Glomerular visceral epithelial cell (primary cell): ENCODE measurements around the gene MCOLN1.
"Not testable (repeated sequence)": the region's sequence is repeated elsewhere in the genome, so short reads cannot be mapped to it uniquely, and the experiment has no call there.

Experiments
- DNase-seq: peaks from one replicate; pipeline ENCODE4 v3.0.0-alpha.2; 2016; ENCODE audit errors: extremely low spot score

Gene MCOLN1

DNA sequence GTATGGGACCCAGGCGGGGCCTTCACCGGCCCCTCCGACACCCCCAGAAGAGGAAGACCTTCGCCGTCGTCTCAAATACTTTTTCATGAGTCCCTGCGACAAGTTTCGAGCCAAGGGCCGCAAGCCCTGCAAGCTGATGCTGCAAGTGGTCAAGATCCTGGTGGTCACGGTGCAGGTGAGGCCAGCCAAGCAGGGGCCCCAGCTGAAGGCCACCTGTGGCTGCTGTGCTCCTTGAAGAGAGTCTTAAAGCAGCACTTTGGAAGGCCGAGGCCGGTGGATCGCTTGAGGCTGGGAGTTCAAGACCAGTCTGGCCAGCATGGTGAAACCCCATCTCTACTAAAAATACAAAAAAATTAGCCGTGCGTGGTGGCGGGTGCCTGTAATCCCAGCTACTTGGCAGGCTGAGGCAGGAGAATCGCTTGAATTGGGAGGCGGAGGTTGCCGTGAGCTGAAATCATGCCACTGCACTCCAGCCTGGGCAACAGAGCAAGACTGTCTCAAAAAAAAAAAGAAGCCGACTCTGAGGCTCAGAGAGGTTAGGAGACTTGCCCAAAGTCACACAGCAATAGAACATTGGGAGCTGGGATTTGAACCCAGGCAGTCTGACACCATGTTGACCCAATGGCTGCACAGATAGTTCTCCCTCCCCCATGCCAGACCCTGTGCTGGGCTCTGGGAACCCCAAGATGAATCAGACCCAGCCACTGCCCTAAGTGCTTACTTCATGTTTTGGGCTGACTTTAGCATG is 2.7 kb downstream of the MCOLN1 start:
- no peak for DNase-seq

DNA sequence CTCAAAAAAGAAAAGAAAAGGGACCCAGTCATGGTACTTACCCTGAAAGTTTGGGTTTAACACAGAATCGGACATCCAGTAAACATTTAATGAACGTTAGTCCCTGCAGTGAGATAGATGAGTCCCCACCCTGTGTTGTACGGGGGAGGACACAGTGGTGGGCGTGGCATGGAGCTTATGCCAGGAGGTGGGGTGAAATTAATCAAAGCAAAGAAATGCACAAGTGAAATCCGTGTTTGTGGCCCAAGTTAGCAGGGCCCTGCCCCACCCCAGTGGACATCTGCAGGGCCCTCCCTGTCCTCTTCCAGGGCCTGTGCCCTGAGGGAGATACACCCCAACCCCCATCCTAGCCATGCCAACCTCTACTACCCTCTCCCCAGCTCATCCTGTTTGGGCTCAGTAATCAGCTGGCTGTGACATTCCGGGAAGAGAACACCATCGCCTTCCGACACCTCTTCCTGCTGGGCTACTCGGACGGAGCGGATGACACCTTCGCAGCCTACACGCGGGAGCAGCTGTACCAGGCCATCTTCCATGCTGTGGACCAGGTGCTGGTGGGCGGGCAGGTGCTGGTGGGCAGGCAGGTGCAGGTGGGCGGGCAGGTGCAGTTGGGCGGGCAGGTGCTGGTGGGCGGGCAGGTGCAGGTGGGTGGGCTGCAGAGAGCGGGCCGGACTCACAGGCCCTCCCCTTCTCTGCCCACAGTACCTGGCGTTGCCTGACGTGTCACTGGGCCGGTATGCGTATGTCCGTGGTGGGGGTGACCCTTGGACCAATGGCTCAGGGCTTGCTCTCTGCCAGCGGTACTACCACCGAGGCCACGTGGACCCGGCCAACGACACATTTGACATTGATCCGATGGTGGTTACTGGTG is 3.9 kb downstream of the MCOLN1 start:
- DNase-seq: no peak

GRCh38 chr19:7527516-7528191 is 5.2 kb downstream of the MCOLN1 start:
- no peak for DNase-seq

DNA sequence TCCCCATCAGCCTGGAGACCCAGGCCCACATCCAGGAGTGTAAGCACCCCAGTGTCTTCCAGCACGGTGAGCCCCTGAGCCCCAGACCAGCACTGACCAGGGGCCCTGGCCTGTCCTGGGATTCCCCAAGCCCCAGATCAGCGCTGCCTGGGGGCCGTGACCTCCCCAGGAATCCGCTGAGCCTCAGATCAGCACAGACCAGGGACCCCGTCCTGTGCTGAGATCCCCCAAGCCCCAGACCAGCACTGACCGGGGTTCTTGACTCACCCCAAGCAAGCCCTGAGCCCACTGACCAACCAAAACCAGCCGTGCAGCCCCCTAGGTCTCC is 5.7 kb downstream of the MCOLN1 start:
- no peak for DNase-seq

GRCh38 chr19:7528522-7529245 is 6.3 kb downstream of the MCOLN1 start:
- no peak for DNase-seq

GRCh38 chr19:7529246-7529600 is 6.8 kb downstream of the MCOLN1 start:
- DNase-seq: no peak

- no peak for DNase-seq
These were observed 7.4 kb downstream of the MCOLN1 start for GRCh38 chr19:7529610-7530490.

DNA sequence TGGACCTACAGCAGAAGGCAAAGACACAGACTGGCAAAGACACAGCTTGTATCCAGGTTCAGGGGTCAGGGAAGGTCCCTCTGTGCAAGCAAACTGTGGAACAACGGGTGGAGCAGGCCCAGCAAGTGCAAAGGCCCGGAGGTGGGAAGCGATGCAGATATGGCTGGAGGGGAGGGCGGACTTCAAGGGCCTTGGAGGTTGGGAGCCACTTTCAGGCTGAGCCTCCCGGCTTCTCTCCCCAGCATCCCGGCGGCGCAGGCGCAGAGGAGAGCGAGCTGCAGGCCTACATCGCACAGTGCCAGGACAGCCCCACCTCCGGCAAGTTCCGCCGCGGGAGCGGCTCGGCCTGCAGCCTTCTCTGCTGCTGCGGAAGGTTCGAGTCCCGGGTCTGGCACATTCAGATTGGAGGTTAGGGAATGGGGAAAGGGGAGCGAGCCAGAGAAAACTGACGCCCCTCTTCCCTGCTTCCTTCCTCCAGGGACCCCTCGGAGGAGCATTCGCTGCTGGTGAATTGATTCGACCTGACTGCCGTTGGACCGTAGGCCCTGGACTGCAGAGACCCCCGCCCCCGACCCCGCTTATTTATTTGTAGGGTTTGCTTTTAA is 11.0 kb downstream of the MCOLN1 start:
- no peak for DNase-seq

- peak; percentile 87 for DNase-seq
These were observed 11.6 kb downstream of the MCOLN1 start for GRCh38 chr19:7533925-7534480.

GRCh38 chr19:7534531-7535046 is 12.2 kb downstream of the MCOLN1 start:
- peak; percentile 63 for DNase-seq

GRCh38 chr19:7535047-7535997 is 12.9 kb downstream of the MCOLN1 start, which contains the start of gene PNPLA6:
PNPLA6 (plus strand) TSS chr19:7535717; CDS start chr19:7535789, 72 bp downstream.
- peak; percentile 92 for DNase-seq

DNA sequence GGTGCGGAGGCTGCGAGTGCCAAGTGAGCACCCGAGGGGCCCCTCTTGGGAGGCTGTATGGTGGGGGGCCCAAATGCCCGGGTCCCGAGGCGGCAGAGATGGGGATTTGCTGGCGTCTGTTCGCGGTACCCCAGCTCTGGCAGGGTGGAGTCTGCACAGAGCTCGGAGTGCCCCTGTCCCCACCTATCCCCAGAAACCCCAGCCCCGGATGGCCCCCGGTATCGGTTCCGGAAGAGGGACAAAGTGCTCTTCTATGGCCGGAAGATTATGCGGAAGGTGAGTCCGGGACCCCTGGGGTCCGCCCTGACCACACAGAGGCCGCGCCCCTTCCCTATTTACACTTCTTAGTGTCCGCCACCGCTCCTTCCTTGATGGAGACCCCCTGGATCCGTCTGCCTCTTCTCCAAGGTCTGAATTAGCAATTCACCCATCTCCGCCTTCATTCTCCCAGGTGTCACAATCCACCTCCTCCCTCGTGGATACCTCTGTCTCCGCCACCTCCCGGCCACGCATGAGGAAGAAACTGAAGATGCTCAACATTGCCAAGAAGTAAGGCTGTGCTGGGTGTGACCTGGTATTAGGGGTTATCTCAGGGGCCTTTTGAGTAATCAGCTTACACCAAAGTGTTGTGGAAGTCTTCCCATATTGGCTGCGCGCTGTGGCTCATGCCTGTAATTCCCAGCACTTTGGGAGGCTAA is 13.7 kb downstream of the MCOLN1 start:
- no peak for DNase-seq

- DNase-seq: not testable (repeated sequence)
These were observed 16.6 kb downstream of the MCOLN1 start for GRCh38 chr19:7538990-7539389.

DNA sequence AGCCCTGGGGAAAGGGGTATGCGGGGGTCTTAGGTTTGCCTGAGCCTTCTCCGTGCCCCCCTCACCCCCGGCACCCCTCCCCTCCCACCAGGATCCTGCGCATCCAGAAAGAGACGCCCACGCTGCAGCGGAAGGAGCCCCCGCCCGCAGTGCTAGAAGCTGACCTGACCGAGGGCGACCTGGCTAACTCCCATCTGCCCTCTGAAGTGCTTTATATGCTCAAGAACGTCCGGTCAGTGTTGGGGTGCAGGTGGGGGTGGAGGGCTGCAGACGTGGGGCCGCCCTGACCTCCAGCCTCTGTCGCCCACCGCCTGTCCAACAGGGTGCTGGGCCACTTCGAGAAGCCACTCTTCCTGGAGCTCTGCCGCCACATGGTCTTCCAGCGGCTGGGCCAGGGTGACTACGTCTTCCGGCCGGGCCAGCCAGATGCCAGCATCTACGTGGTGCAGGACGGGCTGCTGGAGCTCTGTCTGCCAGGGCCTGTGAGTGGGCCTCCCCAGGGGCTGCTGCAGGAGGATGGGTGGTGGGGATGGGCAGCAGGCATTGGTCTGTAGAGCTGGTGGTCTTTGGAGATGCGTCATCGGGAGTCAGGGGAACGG is 17.5 kb downstream of the MCOLN1 start:
- no peak for DNase-seq

- peak; percentile 30 for DNase-seq
These were observed 18.5 kb downstream of the MCOLN1 start for GRCh38 chr19:7540761-7541474.

GRCh38 chr19:7541475-7541824 is 19.0 kb downstream of the MCOLN1 start:
- DNase-seq: no peak

GRCh38 chr19:7541828-7542443 is 19.5 kb downstream of the MCOLN1 start:
- no peak for DNase-seq
